Fibroblast of skin of right quadriceps (primary cell): ENCODE data around the gene AQP12B.

ENCODE experiments used
- DNase-seq: peaks from one replicate; pipeline ENCODE4 v3.0.0-alpha.2; 2013

The AQP12B gene

GRCh38 chr2:240647503-240648154 lies 35.1 kb downstream of the AQP12B start:
- DNase-seq, result no peak

DNA sequence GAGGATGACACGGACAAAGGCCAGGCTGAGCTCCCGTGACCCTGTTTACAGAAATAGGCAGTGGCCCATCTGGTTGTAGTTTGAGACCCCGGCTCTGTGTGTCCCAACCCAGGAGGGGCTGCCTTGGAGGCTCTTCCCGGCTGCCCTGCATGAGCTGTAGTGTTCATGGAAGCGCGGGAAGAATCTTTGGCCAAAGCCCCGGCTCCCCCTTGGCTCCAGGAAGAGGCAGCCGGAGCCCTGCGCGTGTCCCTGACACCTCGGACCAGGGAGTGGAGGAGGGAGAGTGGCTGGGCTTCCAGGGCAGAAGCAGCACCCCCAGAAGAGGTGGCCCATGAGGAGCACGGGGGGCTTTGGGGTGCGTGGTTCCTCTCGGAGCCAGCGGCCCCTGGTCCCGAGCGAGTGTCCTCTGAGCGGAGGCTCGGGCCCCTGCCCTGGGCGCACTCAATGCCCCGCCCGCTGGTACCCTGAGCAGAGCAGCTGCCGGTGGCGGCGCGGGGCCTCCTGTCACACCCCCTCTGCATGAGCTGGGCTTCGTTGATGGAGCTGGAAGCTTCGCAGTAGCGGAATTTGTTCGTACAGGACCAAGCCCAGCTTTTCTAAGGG lies 35.7 kb downstream of the AQP12B start:
- DNase-seq, result no peak

DNA sequence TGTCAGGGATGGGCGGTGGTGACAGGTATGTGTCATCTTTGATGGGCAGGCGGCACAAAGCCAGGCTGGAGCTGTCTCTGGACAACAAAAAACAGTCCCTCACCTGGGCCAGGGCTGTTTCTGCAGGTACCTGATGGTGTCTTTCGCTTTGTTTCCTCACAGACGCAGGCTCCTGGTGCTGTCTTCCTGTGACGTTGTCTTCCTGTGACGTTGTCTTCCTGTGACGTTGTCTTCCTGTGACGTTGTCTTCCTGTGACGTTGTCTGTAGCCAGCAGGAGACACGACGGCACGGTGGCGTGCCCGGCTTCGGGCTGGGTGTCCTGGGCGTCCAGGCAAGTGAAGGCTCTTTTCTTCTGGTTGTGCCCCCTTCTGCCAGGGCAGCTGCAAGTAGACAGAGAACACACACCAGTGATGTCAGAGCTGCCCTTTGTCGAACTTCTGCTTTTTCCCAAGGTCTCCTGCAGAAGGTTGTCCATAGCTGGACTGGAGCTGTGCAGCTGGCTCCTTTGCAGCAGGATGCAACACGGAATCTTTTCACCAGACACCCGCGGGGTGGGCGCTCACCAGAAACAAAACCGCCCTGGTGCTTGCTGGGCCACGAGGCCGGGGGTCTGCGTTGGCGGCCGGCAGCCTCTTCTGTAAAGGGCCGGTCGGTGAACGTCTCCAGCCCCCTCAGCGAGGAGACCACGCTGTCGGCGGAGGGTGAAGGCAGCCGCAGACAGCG lies 36.3 kb downstream of the AQP12B start:
- no peak for DNase-seq

- DNase-seq, result no peak
Observed at GRCh38 chr2:240645801-240646175, 36.9 kb downstream of the AQP12B start.

- DNase-seq, result no peak
Observed at GRCh38 chr2:240645346-240645745, 37.3 kb downstream of the AQP12B start.

- no peak for DNase-seq
Observed at GRCh38 chr2:240644859-240645301, 37.8 kb downstream of the AQP12B start.

DNA sequence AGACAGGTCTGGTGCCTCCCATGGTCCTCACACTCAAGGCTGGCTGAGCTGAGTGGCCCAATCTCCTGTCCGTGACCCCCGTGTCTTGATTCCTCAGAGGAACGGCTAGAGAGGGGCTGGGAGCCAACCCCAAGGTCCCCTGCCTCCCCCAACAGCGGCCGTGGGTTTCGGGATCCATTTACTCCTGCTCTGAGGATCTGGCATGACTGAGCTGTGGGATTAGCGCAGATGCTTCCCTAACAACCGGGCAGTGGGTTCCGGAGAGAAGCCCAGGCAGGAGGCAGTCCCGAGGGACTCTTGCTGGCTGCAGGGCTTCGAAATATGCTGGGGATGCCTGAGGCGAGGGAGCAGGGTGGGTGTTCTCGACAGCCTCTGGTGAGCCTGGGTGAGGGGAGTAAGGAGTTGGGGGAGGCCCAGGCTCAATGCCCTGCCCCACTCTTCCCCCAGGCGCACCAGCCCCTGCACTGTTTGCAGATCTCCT lies 38.5 kb downstream of the AQP12B start:
- no peak for DNase-seq

- no peak for DNase-seq
Observed at GRCh38 chr2:240643811-240644150, 38.9 kb downstream of the AQP12B start.

GRCh38 chr2:240643093-240643810 lies 39.4 kb downstream of the AQP12B start:
- DNase-seq, result no peak

GRCh38 chr2:240642806-240643092 lies 39.9 kb downstream of the AQP12B start:
- DNase-seq, result no peak

- no peak for DNase-seq
Observed at GRCh38 chr2:240642061-240642805, 40.5 kb downstream of the AQP12B start.

GRCh38 chr2:240640939-240641338 lies 41.7 kb downstream of the AQP12B start:
- DNase-seq, result no peak

DNA sequence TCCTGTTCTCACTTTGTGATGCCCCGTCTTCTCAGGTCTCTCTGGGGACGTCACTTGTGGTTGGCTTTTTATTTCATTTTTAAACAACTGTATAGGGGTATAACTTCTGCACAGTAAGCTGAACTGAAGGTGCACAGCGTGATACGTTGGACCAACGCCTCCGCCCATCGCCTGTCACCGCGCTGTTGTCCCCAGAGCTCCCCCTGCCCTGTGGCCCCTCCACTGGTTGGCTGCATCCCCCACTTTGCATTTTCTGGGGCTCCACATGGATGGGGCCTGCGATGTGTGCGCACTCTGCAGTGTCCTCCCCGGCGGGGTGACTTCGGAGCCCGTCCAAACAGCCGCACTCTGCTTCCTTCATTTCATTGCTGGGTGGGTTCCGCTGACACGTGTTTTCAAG lies 43.1 kb downstream of the AQP12B start:
- no peak for DNase-seq

DNA sequence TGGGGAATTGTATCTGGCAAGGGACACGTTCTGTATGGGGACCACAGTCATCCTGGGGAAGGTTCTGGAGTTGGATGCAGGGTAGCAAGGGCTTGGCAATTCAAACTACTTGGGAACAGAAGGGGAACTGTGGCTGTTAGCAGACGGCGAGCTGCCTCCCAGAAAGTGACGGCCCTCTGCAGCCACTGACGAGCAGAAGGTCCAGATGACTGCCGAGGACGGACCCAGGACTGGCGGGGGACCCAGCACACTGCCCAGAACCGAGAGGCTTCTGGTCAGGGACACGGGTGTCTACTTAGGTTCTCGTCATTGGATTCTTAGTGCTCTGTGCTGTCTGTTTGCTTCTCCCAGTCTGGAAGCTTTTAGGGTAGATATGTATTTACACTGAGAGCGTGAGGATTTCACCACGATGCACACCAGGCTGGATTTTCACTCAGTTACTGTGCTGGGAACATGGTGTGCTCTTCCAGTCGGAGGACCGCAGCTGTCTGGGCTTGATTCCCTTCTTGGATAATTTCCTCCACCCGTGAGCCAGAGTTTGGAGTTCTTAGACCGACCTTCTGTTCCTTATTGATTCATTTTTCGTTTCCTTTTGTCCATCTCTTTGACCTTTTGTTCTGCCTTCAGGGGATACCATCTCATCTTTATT lies 44.0 kb downstream of the AQP12B start:
- no peak for DNase-seq

- DNase-seq, result no peak
Observed at GRCh38 chr2:240637901-240638345, 44.8 kb downstream of the AQP12B start.

- no peak for DNase-seq
Observed at GRCh38 chr2:240637116-240637900, 45.4 kb downstream of the AQP12B start.

- DNase-seq, result no peak
Observed at GRCh38 chr2:240636563-240637115, 46.0 kb downstream of the AQP12B start.

GRCh38 chr2:240635998-240636547 lies 46.6 kb downstream of the AQP12B start:
- DNase-seq, result no peak

DNA sequence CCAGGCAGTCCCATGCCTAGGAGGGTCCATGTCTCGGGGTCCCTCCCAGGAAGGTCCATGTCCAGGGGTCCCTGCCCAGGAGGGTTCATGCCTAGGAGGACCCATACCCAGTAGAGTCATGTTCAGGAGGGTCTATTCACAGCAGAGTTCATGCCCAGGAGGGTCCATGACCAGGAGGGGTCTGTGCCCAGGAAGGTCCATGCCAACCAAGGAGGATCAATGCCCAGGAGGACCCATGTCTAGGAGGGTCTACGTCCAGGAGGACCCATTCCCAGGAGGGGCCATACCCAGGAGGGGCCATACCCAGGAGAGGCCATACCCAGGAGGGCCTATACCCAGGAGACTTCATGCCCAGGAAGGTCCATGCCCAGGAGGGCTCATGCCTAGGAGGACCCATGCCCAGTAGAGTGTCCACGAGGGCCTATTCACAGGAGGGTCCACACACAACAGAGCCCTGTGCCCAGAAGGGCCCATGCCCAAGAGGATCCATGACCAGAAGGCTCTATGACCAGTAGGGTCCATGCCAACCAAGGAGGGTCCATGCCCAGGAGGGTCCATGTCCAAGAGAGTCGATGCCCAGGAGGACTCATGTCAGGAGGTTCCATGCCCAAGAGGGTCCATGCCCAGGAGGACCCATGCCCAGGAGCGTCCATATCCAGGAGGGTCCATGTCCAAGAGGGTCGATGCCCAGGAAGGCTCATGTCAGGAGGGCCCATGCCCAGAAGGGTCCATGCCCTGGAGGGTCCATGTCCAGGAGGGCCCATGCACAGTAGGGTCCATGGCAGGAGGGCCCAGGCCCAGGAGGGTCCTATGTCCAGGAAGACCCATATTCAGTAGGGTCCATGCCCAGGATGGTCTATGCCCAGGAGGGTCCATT lies 47.3 kb downstream of the AQP12B start:
- DNase-seq, result no peak

DNA sequence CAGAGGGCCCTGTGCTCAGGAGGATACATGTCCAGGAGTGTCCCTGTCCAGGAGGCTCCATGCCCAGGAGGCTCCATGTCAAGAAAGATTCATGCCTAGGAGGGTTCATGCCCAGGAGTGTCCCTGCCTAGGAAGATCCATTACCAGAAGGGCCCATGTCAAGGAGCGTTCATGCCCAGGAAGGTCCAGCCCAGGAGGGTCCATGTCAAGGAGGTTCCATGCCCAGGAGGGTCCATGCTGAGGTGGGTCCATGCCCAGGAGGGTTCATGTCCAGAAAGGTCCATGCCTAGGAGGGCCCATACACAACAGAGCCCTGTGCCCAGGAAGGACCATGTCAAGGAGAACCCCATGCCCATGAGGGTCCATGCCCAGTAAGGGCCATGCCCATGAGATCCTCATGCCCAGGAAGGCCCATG lies 50.4 kb downstream of the AQP12B start:
- no peak for DNase-seq
